Measurements from ENCODE around the gene CRADD.

The CRADD gene

DNA sequence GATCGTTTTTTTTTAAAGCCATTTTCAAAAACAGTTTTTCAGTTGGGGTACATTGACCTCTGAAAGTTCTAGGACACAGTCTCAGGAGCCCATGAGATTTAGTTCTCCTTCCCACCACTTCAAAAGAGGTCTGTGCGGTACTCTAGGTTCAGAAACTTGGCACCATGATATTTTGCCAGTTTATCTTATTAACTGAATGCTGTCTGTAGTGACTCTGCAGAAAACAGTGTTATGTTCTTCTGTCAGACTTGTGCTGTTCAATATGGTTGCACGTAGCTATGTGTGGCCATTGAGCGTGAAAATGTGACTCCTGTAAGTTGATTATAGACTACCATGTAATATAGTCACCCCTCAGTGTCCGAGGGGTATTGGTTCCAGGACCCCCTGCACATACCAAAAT, 35.9 kb downstream of the CRADD start:
- TF ChIP-seq, protein P1, sequence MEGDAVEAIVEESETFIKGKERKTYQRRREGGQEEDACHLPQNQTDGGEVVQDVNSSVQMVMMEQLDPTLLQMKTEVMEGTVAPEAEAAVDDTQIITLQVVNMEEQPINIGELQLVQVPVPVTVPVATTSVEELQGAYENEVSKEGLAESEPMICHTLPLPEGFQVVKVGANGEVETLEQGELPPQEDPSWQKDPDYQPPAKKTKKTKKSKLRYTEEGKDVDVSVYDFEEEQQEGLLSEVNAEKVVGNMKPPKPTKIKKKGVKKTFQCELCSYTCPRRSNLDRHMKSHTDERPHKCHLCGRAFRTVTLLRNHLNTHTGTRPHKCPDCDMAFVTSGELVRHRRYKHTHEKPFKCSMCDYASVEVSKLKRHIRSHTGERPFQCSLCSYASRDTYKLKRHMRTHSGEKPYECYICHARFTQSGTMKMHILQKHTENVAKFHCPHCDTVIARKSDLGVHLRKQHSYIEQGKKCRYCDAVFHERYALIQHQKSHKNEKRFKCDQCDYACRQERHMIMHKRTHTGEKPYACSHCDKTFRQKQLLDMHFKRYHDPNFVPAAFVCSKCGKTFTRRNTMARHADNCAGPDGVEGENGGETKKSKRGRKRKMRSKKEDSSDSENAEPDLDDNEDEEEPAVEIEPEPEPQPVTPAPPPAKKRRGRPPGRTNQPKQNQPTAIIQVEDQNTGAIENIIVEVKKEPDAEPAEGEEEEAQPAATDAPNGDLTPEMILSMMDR (IDR thresholded peaks at IDR 0.05; ENCODE audit: low read depth, low read length, missing control alignments), result no peak
- Histone ChIP-seq H3K4me3 (ENCODE audit: low read depth, low read length) (no peak overlapping the region), H3K27ac (no peak overlapping the region), H3K27me3 (replicated peaks) (no peaks in the 10 kb centered on the region), H3K36me3 (replicated peaks) (no peaks in the 10 kb centered on the region)
- in situ Hi-C loops (cut with HindIII; ENCODE audit: low pct_ligation_motif_present, low sequenced_read_pairs), result no loop called here
- no peak for DNase-seq

DNA sequence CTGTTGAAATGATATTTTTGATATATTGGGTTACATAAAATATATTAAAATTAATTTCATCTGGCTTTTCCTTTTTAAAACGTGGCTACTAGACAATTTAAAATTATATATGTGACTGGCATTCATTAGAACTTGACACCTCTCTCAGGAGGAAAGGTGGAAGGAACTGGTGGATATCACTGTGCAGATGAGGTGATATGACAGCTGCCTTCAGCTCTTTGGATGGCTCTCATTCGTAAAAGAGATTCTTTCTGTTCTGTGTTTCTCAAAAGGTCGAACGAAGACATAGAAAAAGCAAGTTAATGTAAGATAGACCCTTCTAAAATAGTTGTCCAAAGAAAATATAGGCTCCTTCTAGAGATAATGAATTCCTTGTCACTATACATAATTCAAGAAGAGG, 36.6 kb downstream of the CRADD start:
- Histone ChIP-seq H3K4me3 (ENCODE audit: low read depth, low read length) (no peak overlapping the region), H3K27me3 (replicated peaks) (no peaks in the 10 kb centered on the region), H3K36me3 (replicated peaks) (no peaks in the 10 kb centered on the region), H3K27ac (no peak overlapping the region)
- TF ChIP-seq, protein P1 (IDR thresholded peaks at IDR 0.05; ENCODE audit: low read depth, low read length, missing control alignments), result no peak
- in situ Hi-C loops (cut with HindIII; ENCODE audit: low pct_ligation_motif_present, low sequenced_read_pairs), result no loop called here
- no peak for DNase-seq

DNA sequence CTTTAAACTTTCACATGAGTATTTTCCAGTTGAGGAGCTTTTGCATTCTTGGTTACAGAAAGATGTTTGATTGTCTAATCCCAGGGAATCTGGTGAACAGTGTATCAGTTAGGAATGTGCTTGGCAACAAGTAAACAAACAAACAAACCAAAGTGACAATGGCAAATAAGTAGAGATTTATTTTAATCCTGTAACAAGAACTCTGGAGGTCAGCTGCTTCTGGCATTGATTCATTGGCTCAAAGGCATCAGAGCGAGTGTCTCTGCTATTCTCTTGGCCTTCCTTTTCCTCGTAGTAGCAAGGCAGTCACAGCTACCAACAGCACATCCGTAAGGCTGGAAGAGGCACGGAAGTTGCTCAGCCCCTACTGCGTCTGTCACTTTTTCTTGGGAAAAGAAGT, 37.2 kb downstream of the CRADD start:
- H3K27ac ChIP-seq, result no peak overlapping the region
- no peaks in the 10 kb centered on the region for H3K27me3 ChIP-seq (replicated peaks)
- H3K4me3 ChIP-seq (ENCODE audit: low read depth, low read length), result no peak overlapping the region
- in situ Hi-C loops (cut with HindIII; ENCODE audit: low pct_ligation_motif_present, low sequenced_read_pairs), result no loop called here
- no peaks in the 10 kb centered on the region for H3K36me3 ChIP-seq (replicated peaks)
- DNase-seq, result no peak
- TF ChIP-seq, protein P1 (IDR thresholded peaks at IDR 0.05; ENCODE audit: low read depth, low read length, missing control alignments), result no peak

DNA sequence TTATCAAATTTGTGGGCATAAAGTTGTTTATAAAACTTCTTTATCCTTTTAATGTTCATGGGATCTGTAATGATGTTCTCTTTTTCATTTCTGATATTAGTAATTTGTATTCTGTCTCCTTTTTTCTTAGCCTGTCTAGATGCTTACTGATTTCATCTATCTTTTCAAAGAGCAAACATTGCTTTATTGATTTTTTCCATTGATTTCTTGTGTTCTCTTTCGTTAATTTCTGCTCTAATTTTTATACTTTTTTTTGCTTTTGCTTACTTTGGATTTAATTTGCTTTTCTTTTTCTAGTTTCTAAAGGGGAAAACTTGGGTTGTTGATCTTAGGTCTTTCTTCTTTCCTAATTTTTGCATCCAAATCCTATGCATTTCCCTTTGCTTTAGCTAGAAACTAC, 42.5 kb downstream of the CRADD start:
- in situ Hi-C loops (cut with HindIII; ENCODE audit: low pct_ligation_motif_present, low sequenced_read_pairs), result no loop called here
- H3K36me3 ChIP-seq (replicated peaks), result no peaks in the 10 kb centered on the region
- DNase-seq, result no peak
- H3K4me3 ChIP-seq (ENCODE audit: low read depth, low read length), result no peak overlapping the region
- no peak overlapping the region for H3K27ac ChIP-seq
- TF ChIP-seq, protein P1 (IDR thresholded peaks at IDR 0.05; ENCODE audit: low read depth, low read length, missing control alignments), result no peak
- H3K27me3 ChIP-seq (replicated peaks), result no peaks in the 10 kb centered on the region

DNA sequence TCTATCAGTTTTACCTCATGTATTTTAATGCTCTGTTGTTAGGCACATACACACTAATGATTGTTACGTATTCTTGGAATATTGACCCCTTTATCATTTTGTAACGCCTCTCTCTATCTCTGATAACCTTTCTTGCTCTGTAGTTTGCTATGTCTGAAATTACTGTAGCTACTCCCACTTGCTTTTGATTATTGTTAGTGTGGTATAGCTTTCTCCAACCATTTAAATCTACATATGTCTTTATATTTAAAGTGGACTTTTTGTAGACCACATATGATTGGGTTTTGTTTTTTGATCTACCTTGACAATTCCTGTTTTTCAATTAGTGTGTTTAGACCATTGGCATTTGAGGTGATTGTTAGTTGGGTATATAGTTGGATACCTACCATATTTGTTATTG, 43.4 kb downstream of the CRADD start:
- Histone ChIP-seq H3K36me3 (replicated peaks) (no peaks in the 10 kb centered on the region), H3K27me3 (replicated peaks) (no peaks in the 10 kb centered on the region), H3K4me3 (ENCODE audit: low read depth, low read length) (no peak overlapping the region), H3K27ac (no peak overlapping the region)
- in situ Hi-C loops (cut with HindIII; ENCODE audit: low pct_ligation_motif_present, low sequenced_read_pairs), result no loop called here
- DNase-seq, result no peak
- TF ChIP-seq, protein P1 (IDR thresholded peaks at IDR 0.05; ENCODE audit: low read depth, low read length, missing control alignments), result no peak

DNA sequence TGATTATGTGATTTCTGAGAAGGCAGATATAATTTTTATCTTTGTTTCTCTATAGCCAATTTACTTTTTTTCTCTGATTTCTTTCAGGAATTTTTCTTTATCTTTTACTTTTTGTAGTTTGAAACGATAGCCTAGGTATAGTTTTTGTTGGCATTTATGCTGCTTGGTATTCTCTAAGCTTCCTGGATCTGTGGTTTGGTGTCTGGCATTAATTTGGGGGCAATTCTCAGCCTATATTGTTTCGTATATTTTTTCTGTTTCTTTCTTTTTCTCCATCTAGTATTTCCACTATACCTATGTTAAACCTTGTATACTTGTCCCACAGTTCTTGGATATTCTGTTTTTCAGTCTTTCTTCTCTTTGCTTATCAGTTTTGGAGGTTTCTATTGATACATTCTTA, 45.0 kb downstream of the CRADD start:
- no peak overlapping the region for H3K27ac ChIP-seq
- in situ Hi-C loops (cut with HindIII; ENCODE audit: low pct_ligation_motif_present, low sequenced_read_pairs), result no loop called here
- H3K4me3 ChIP-seq (ENCODE audit: low read depth, low read length), result no peak overlapping the region
- TF ChIP-seq, protein P1 (IDR thresholded peaks at IDR 0.05; ENCODE audit: low read depth, low read length, missing control alignments), result no peak
- H3K27me3 ChIP-seq (replicated peaks), result no peaks in the 10 kb centered on the region
- H3K36me3 ChIP-seq (replicated peaks), result no peaks in the 10 kb centered on the region
- no peak for DNase-seq

All from brain microvascular endothelial cell (primary cell).